ENCODE measurements around the gene MYOZ1. TPM values are rescaled to one million over a fixed set of nuclear protein-coding genes. Genes with fewer than 3 reads are reported as not detected.
"Not testable (repeated sequence)": the region's sequence is repeated elsewhere in the genome, so short reads cannot be mapped to it uniquely, and the experiment has no call there.

MYOZ1 gene
- total RNA-seq, 4 donors from 2014 or later = not detected

GRCh38 chr10:73625004-73625883 is 16.0 kb downstream of the MYOZ1 start:
- no peaks in the 10 kb centered on the region for H3K9me3 ChIP-seq
- H3K27me3 ChIP-seq = no peaks in the 10 kb centered on the region
- WGBS, 2 donors (ENCODE audit: low coverage in 1 of 2) = 0 to 1% methylated on average over 33 to 39 of the region's 46 CpGs
- peak overlapping the region; percentile 74 to 91 for H3K4me3 ChIP-seq
- TF ChIP-seq POLR2AphosphoS5 (IDR thresholded peaks at IDR 0.05) = no peak
- peak in 1 of 4 experiments; percentile 4 for TF ChIP-seq CTCF (IDR thresholded peaks at IDR 0.05)
- TF ChIP-seq EP300 (IDR thresholded peaks at IDR 0.05) = no peak
- no peak for TF ChIP-seq POLR2A (IDR thresholded peaks at IDR 0.05)
- H3K4me1 ChIP-seq = peaks cover 0 to 19% (median 7%) of the 10 kb centered on the region in 3 donors
- peak; percentile 15 for ATAC-seq
- no peaks in the 10 kb centered on the region for H3K36me3 ChIP-seq
- peak overlapping the region; percentile 32 to 88 (median 86) for H3K27ac ChIP-seq

GRCh38 chr10:73623056-73623455 is 18.2 kb downstream of the MYOZ1 start:
- no peak for ATAC-seq
- Histone ChIP-seq H3K27ac (no peak overlapping the region), H3K27me3 (no peaks in the 10 kb centered on the region), H3K4me1 (peaks cover 0 to 19% (median 7%) of the 10 kb centered on the region in 3 donors), H3K9me3 (no peaks in the 10 kb centered on the region), H3K4me3 (no peak overlapping the region), H3K36me3 (no peaks in the 10 kb centered on the region)
- WGBS, 2 donors (ENCODE audit: low coverage in 1 of 2) = 92 to 96% methylated on average over 3 to 4 of the region's 4 CpGs
- TF ChIP-seq EP300 (IDR thresholded peaks at IDR 0.05) = no peak
- TF ChIP-seq POLR2AphosphoS5 (IDR thresholded peaks at IDR 0.05) = no peak
- no peak for TF ChIP-seq CTCF (IDR thresholded peaks at IDR 0.05)
- TF ChIP-seq POLR2A (IDR thresholded peaks at IDR 0.05) = no peak

- WGBS, 2 donors (ENCODE audit: low coverage in 1 of 2) = 94 to 97% methylated on average over 7 to 12 of the region's 12 CpGs
- not testable (repeated sequence) for H3K36me3 ChIP-seq, H3K27me3 ChIP-seq, H3K4me1 ChIP-seq, H3K9me3 ChIP-seq, H3K27ac ChIP-seq, ATAC-seq, H3K4me3 ChIP-seq
Observed at GRCh38 chr10:73620974-73621373, 20.3 kb downstream of the MYOZ1 start.

- not testable (repeated sequence) for H3K4me1 ChIP-seq, H3K36me3 ChIP-seq, H3K27ac ChIP-seq, H3K27me3 ChIP-seq, H3K4me3 ChIP-seq, ATAC-seq, H3K9me3 ChIP-seq
- 94% methylated on average over 8 of the region's 8 CpGs; no CpG with 5 or more reads in 1 of the 2 donors for WGBS, 2 donors (ENCODE audit: low coverage in 1 of 2)
Observed at GRCh38 chr10:73617143-73617542, 24.1 kb downstream of the MYOZ1 start.

GRCh38 chr10:73614720-73615119 is 26.6 kb downstream of the MYOZ1 start:
- WGBS, 2 donors (ENCODE audit: low coverage in 1 of 2) = 89 to 95% methylated on average over 3 of the region's 3 CpGs
- Histone ChIP-seq H3K4me1 (no peaks in the 10 kb centered on the region), H3K27me3 (no peaks in the 10 kb centered on the region)

More at GRCh38 chr10:73614720-73615119, 26.6 kb downstream of the MYOZ1 start:
- H3K27ac ChIP-seq = no peak overlapping the region
- ATAC-seq = no peak
- H3K4me3 ChIP-seq = no peak overlapping the region
- TF ChIP-seq POLR2AphosphoS5 (IDR thresholded peaks at IDR 0.05) (no peak), POLR2A (IDR thresholded peaks at IDR 0.05) (no peak), CTCF (IDR thresholded peaks at IDR 0.05) (no peak), EP300 (IDR thresholded peaks at IDR 0.05) (no peak)
- H3K9me3 ChIP-seq = no peaks in the 10 kb centered on the region
- H3K36me3 ChIP-seq = no peaks in the 10 kb centered on the region
